NK-92 (cell line): Measurements from ENCODE around the gene TK1.
"Not testable (repeated sequence)": the region's sequence is repeated elsewhere in the genome, so short reads cannot be mapped to it uniquely, and the experiment has no call there.

Experiments used
- DNase-seq: peaks from one replicate; lab custom pipeline; 2025; ENCODE audit not compliant: unreplicated experiment; lab: John Stamatoyannopoulos, UW

Gene TK1

GRCh38 chr17:78179372-78179771, 7.5 kb downstream of the TK1 start:
- DNase-seq, result no peak

GRCh38 chr17:78176548-78177025, 10.3 kb downstream of the TK1 start:
- no peak for DNase-seq

- no peak for DNase-seq
Measured at GRCh38 chr17:78175643-78175981, 11.2 kb downstream of the TK1 start.

GRCh38 chr17:78174870-78175642, 11.8 kb downstream of the TK1 start:
- no peak for DNase-seq

- DNase-seq, result no peak
Measured at GRCh38 chr17:78174346-78174869, 12.4 kb downstream of the TK1 start.

- no peak for DNase-seq
Measured at GRCh38 chr17:78173097-78173715, 13.6 kb downstream of the TK1 start.

- DNase-seq, result no peak
Measured at GRCh38 chr17:78172249-78173051, 14.4 kb downstream of the TK1 start.

- DNase-seq, result not testable (repeated sequence)
Measured at GRCh38 chr17:78171591-78172248, 15.1 kb downstream of the TK1 start.

- DNase-seq, result no peak
Measured at GRCh38 chr17:78170692-78171590, 15.9 kb downstream of the TK1 start.

- DNase-seq, result no peak
Measured at GRCh38 chr17:78168903-78169793, 17.7 kb downstream of the TK1 start.

GRCh38 chr17:78168242-78168902, 18.5 kb downstream of the TK1 start, which contains the start of gene SYNGR2:
TSS of gene SYNGR2 (plus strand) at chr17:78168581. CDS start at chr17:78168617, 36 bp downstream.
- DNase-seq, result no peak

- no peak for DNase-seq
Measured at GRCh38 chr17:78166416-78166815, 20.4 kb downstream of the TK1 start.

GRCh38 chr17:78164748-78165607, 21.9 kb downstream of the TK1 start:
- no peak for DNase-seq

GRCh38 chr17:78163881-78164747, 22.7 kb downstream of the TK1 start:
- DNase-seq, result no peak

- no peak for DNase-seq
Measured at GRCh38 chr17:78159575-78160158, 27.2 kb downstream of the TK1 start.
